CD4-positive, alpha-beta T cell (primary cell): Measurements from ENCODE around the gene NLK. TPM values are rescaled to one million over a fixed set of nuclear protein-coding genes. Genes with fewer than 3 reads are reported as not detected.

ENCODE experiments used
- ATAC-seq: fragments of 200-7000 bp; cut with Tn5 transposase; one replicate; pipeline ENCODE4 v1.10.0; 2022; ENCODE audit warnings: mild to moderate bottlenecking; ENCODE audit not compliant: poor library complexity
- CTCF ChIA-PET: fragments of 350-600 bp; sonication (Branson Sonifier 250); formaldehyde crosslinking; loops from one replicate; lab custom pipeline; 2021; ENCODE audit warnings: antibody characterized with exemption, inconsistent platforms; lab: Charles Lee
- POLR2A ChIA-PET: fragments of 350-600 bp; sonication (Branson Sonifier 250); formaldehyde crosslinking; loops from one replicate; lab custom pipeline; 2021; ENCODE audit warnings: antibody characterized with exemption, inconsistent platforms; lab: Charles Lee
- DNase-seq, 14 experiments: peaks; one replicate each; pipeline ENCODE4 v3.0.0-alpha.2; 2013 to 2020; ENCODE audit warnings: mixed read lengths in 2 of 14
- H3K27ac ChIP-seq, 2 donors: one replicate each; pipeline versions ENCODE4 v1.5.1 to v1.7.0; 2013; ENCODE audit warnings: low read length in 2 of 2, low read depth in 1 of 2, mild to moderate bottlenecking in 1 of 2
- H3K27me3 ChIP-seq, 2 experiments: 1 replicate in 1 of 2; 2 replicates in 1 of 2; pipeline versions ENCODE4 v1.6.1 to v1.7.0; 2013; ENCODE audit warnings: low read length in 2 of 2, control low read depth in 1 of 2, mild to moderate bottlenecking in 1 of 2, moderate library complexity in 1 of 2; ENCODE audit not compliant: insufficient read depth in 2 of 2, control insufficient read depth in 1 of 2
- H3K36me3 ChIP-seq: one replicate; pipeline ENCODE4 v1.6.1; 2013; ENCODE audit warnings: low read length, control low read depth; ENCODE audit not compliant: insufficient read depth
- H3K4me1 ChIP-seq: one replicate; pipeline ENCODE4 v1.6.1; 2013; ENCODE audit warnings: low read length, control low read depth; ENCODE audit not compliant: insufficient read depth
- H3K4me3 ChIP-seq: one replicate; pipeline ENCODE4 v1.5.1; 2013; ENCODE audit warnings: mild to moderate bottlenecking, low read length, moderate library complexity
- H3K9me3 ChIP-seq, 2 experiments: 1 replicate in 1 of 2; 2 replicates in 1 of 2; pipeline versions ENCODE4 v1.6.1 to v1.7.0; 2013; ENCODE audit warnings: low read length in 2 of 2, mild to moderate bottlenecking in 2 of 2, control low read depth in 1 of 2, moderate library complexity in 1 of 2; ENCODE audit not compliant: control insufficient read depth in 1 of 2, insufficient read depth in 1 of 2
- H3K27ac Mint-ChIP-seq: one replicate; pipeline ENCODE4 v1.8.0; 2020; ENCODE audit warnings: mixed read lengths
- H3K27me3 Mint-ChIP-seq: one replicate; pipeline ENCODE4 v1.8.0; 2021; ENCODE audit warnings: mixed read lengths
- H3K36me3 Mint-ChIP-seq: one replicate; pipeline ENCODE4 v1.8.0; 2021; ENCODE audit warnings: low read depth, mixed read lengths
- H3K4me1 Mint-ChIP-seq: one replicate; pipeline ENCODE4 v1.8.0; 2021; ENCODE audit warnings: low read depth, mixed read lengths
- H3K4me3 Mint-ChIP-seq: one replicate; pipeline ENCODE4 v1.8.0; 2020; ENCODE audit warnings: mild to moderate bottlenecking, mixed read lengths
- H3K9me3 Mint-ChIP-seq: one replicate; pipeline ENCODE4 v1.8.0; 2020; ENCODE audit warnings: mixed read lengths
- intact Hi-C, 2 experiments: fragments of 100-400 bp; cut with DNase I in 1 of 2; cut with micrococcal nuclease in 1 of 2; formaldehyde crosslinking; loops; one replicate each; pipeline versions ENCODE4 v1.15.1 to v1.9.0; 2023 to 2025; cut with DNase I, micrococcal nuclease
- total RNA-seq, 174 experiments: library from RNA in 2 of 174; stranded (reverse) in 2 of 174; gene quantifications; one replicate each; pipeline ENCODE4 v1.2.3 and lab custom pipeline; 2021 to 2026
- TF ChIP-seq, protein P1 (sequence below): fragments of 200-600 bp; IDR thresholded peaks from one replicate; pipeline ENCODE4 v1.8.0; 2022; ENCODE audit warnings: antibody characterized with exemption, mild to moderate bottlenecking

Gene NLK
- total RNA-seq, 2 experiments from 2014 or later: 6.8 to 7.7 TPM

DNA sequence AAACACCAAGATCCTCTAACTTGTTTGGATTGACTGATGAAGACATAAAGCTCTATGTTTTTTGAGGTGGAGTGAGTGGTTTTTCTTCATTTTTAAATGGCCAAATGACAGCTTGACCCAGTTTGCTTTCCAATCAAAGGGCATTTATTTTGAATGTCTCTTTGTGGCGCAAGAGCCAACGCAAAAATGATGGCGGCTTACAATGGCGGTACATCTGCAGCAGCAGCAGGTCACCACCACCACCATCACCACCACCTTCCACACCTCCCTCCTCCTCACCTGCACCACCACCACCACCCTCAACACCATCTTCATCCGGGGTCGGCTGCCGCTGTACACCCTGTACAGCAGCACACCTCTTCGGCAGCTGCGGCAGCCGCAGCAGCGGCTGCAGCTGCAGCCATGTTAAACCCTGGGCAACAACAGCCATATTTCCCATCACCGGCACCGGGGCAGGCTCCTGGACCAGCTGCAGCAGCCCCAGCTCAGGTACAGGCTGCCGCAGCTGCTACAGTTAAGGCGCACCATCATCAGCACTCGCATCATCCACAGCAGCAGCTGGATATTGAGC is 329 bp downstream of the NLK start:
- peak in 1 of 14 experiments; percentile 29 for DNase-seq
- CTCF ChIA-PET: interaction anchor here (1.2 kb wide), 1 partner anchor 14 kb away, joined by 3 read pairs; no protein-coding TSS in a partner anchor

DNA sequence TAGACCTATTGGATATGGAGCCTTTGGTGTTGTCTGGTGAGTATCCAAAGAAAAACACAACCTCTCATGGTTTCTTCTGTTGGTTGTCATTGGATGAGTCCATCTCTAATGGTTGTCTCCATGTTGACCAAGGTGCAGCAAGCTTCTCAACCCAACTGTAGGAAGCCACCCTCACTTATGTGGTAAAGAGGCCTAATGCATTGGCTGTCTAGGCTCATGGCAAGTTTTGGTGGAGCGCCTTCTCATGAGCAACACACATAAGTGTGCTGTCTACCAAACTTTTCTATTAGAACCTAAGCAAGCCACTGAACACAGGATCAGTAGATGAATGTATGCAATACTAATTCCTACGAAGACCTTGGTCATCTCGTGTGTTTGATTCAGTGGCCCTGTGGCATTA is 819 bp downstream of the NLK start:
- ATAC-seq: no peak
- H3K4me1 ChIP-seq: peaks cover 30% of the 10 kb centered on the region
- Mint-ChIP-seq H3K27me3 (no peaks in the 10 kb centered on the region), H3K36me3 (peaks cover 7% of the 10 kb centered on the region), H3K27ac (peak overlapping the region; percentile 82), H3K4me3 (peak overlapping the region; percentile 91), H3K9me3 (no peaks in the 10 kb centered on the region), H3K4me1 (peaks cover 77% of the 10 kb centered on the region)
- no peak for DNase-seq
- no peaks in the 10 kb centered on the region for H3K27me3 ChIP-seq
- TF ChIP-seq, protein P1, sequence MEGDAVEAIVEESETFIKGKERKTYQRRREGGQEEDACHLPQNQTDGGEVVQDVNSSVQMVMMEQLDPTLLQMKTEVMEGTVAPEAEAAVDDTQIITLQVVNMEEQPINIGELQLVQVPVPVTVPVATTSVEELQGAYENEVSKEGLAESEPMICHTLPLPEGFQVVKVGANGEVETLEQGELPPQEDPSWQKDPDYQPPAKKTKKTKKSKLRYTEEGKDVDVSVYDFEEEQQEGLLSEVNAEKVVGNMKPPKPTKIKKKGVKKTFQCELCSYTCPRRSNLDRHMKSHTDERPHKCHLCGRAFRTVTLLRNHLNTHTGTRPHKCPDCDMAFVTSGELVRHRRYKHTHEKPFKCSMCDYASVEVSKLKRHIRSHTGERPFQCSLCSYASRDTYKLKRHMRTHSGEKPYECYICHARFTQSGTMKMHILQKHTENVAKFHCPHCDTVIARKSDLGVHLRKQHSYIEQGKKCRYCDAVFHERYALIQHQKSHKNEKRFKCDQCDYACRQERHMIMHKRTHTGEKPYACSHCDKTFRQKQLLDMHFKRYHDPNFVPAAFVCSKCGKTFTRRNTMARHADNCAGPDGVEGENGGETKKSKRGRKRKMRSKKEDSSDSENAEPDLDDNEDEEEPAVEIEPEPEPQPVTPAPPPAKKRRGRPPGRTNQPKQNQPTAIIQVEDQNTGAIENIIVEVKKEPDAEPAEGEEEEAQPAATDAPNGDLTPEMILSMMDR: no peak
- ChIA-PET CTCF (interaction anchor here (1.2 kb wide), 1 partner anchor 14 kb away, joined by 3 read pairs; no protein-coding TSS in a partner anchor), POLR2A (interaction anchor here (1.4 kb wide), 1 partner anchor 45 kb away, joined by 4 read pairs; no protein-coding TSS in a partner anchor)
- H3K4me3 ChIP-seq: no peak overlapping the region
- no peak overlapping the region for H3K27ac ChIP-seq
- intact Hi-C loops: loop anchor here (5.0 to 10.0 kb wide), 5 partner anchors 238 to 748 kb away; partner anchors contain the start of genes IFT20 (in 1 of the 2), NOS2 (in 1 of the 2), POLDIP2 (in 1 of the 2) and TMEM97 (in 1 of the 2)
- no peaks in the 10 kb centered on the region for H3K36me3 ChIP-seq
- H3K9me3 ChIP-seq: no peaks in the 10 kb centered on the region

More for the DNA sequence above, 329 bp downstream of the NLK start:
- H3K4me3 ChIP-seq: no peak overlapping the region
- TF ChIP-seq, protein P1: no peak
- no peaks in the 10 kb centered on the region for H3K9me3 ChIP-seq
- peak overlapping the region; percentile 82 for H3K27ac Mint-ChIP-seq
- H3K36me3 ChIP-seq: no peaks in the 10 kb centered on the region
- intact Hi-C loops: loop anchor here (5.0 to 10.0 kb wide), 5 partner anchors 238 to 748 kb away; partner anchors contain the start of genes IFT20 (in 1 of the 2), NOS2 (in 1 of the 2), POLDIP2 (in 1 of the 2) and TMEM97 (in 1 of the 2)
- POLR2A ChIA-PET: interaction anchor here (1.3 to 1.4 kb wide), 2 partner anchors 17 to 45 kb away, joined by 4 to 6 read pairs; no protein-coding TSS in a partner anchor
- H3K9me3 Mint-ChIP-seq: no peaks in the 10 kb centered on the region
- H3K36me3 Mint-ChIP-seq: peaks cover 7% of the 10 kb centered on the region
- H3K4me3 Mint-ChIP-seq: peak overlapping the region; percentile 91
- H3K4me1 Mint-ChIP-seq: peaks cover 72% of the 10 kb centered on the region
- H3K27me3 Mint-ChIP-seq: no peaks in the 10 kb centered on the region
- peaks cover 30% of the 10 kb centered on the region for H3K4me1 ChIP-seq
- ATAC-seq: no peak
- no peaks in the 10 kb centered on the region for H3K27me3 ChIP-seq
- no peak overlapping the region for H3K27ac ChIP-seq

DNA sequence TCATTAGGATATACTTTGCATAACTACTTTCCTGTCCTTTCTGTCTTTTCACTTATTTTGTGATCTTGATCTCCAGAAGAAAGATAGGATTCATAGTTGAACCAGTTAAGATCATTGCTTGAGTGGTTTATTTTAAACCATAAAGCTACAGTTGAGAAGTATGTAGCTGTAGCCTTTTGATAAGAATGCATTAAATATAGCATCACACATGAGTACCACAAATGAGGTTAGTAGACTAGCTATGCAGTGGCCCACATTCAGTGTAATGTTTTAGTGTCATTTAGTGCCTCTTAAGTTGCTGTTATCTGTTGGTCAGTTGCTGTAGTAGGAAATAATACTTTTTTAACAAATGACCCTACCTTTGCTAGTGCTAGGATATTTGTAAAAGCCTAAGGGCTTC is 1.3 kb downstream of the NLK start:
- Histone ChIP-seq H3K27ac (no peak overlapping the region), H3K27me3 (no peaks in the 10 kb centered on the region), H3K4me3 (no peak overlapping the region), H3K4me1 (peaks cover 30% of the 10 kb centered on the region), H3K9me3 (no peaks in the 10 kb centered on the region), H3K36me3 (no peaks in the 10 kb centered on the region)
- CTCF ChIA-PET: interaction anchor here (1.2 to 1.3 kb wide), 2 partner anchors 13 to 150 kb away, joined by 3 read pairs; no protein-coding TSS in a partner anchor
- H3K9me3 Mint-ChIP-seq: no peaks in the 10 kb centered on the region
- peaks cover 82% of the 10 kb centered on the region for H3K4me1 Mint-ChIP-seq
- ATAC-seq (no peak), DNase-seq (no peak)
- intact Hi-C loops: loop anchor here (5.0 to 10.0 kb wide), 5 partner anchors 239 to 749 kb away; partner anchors contain the start of genes IFT20 (in 1 of the 2), NOS2 (in 1 of the 2), POLDIP2 (in 1 of the 2) and TMEM97 (in 1 of the 2)
- peak overlapping the region; percentile 82 for H3K27ac Mint-ChIP-seq
- H3K36me3 Mint-ChIP-seq: peaks cover 7% of the 10 kb centered on the region
- TF ChIP-seq, protein P1: no peak
- H3K27me3 Mint-ChIP-seq: no peaks in the 10 kb centered on the region
- H3K4me3 Mint-ChIP-seq: peak overlapping the region; percentile 91
- POLR2A ChIA-PET: interaction anchor here (1.4 kb wide), 1 partner anchor 44 kb away, joined by 4 read pairs; no protein-coding TSS in a partner anchor
